Measurements from ENCODE around the gene NFKBIB. TPM values are rescaled to one million over a fixed set of nuclear protein-coding genes. Genes with fewer than 3 reads are reported as not detected.

Gene NFKBIB
- polyA plus RNA-seq, 1 donor from 2014 or later, result 21.4 TPM

- H3K4me2 ChIP-seq (ENCODE audit: low read length), result no peak overlapping the region
- H4K20me1 ChIP-seq (ENCODE audit: insufficient read depth), result no peaks in the 10 kb centered on the region
- no peaks in the 10 kb centered on the region for H3K79me2 ChIP-seq (replicated peaks; ENCODE audit: insufficient read depth, low read length)
- no peaks in the 10 kb centered on the region for H3K27me3 ChIP-seq (ENCODE audit: insufficient read depth, low read depth, low read length)
- no peaks in the 10 kb centered on the region for H3K9me3 ChIP-seq (ENCODE audit: low read length)
- no peaks in the 10 kb centered on the region for H3F3A ChIP-seq (ENCODE audit: insufficient read depth, low read length, poor library complexity, severe bottlenecking)
- no peak overlapping the region for H3K9ac ChIP-seq (ENCODE audit: low read length)
- no peaks in the 10 kb centered on the region for H3K9me2 ChIP-seq (ENCODE audit: insufficient read depth, low read length)
- no peak overlapping the region for H3K27ac ChIP-seq (ENCODE audit: low read length)
- no peak overlapping the region for H2AFZ ChIP-seq (ENCODE audit: low read depth, low read length)
- TF ChIP-seq TAF1 (IDR thresholded peaks at IDR 0.05; ENCODE audit: low read depth) (no peak), RAD21 (conservative IDR thresholded peaks at IDR 0.05) (no peak), EP300 (conservative IDR thresholded peaks at IDR 0.05; ENCODE audit: poor library complexity, severe bottlenecking) (no peak), SMC3 (conservative IDR thresholded peaks at IDR 0.05; ENCODE audit: poor library complexity) (no peak), CTCF (IDR thresholded peaks at IDR 0.05; ENCODE audit: poor library complexity, severe bottlenecking) (no peak), EZH2 (IDR thresholded peaks at IDR 0.05; ENCODE audit: borderline replicate concordance, insufficient read depth, low read length, poor library complexity, severe bottlenecking) (no peak), POLR2AphosphoS5 (IDR thresholded peaks at IDR 0.05) (no peak), MXI1 (conservative IDR thresholded peaks at IDR 0.05; ENCODE audit: poor library complexity, severe bottlenecking) (no peak), REST (IDR thresholded peaks at IDR 0.05; ENCODE audit: borderline replicate concordance) (no peak)
- no peaks in the 10 kb centered on the region for H3K36me3 ChIP-seq (ENCODE audit: insufficient read depth, low read length)
- no peak overlapping the region for H3K4me3 ChIP-seq (ENCODE audit: low read length)
Measured at GRCh38 chr19:38891771-38892170, 8.0 kb upstream of the NFKBIB start.

- Histone ChIP-seq H3K79me2 (replicated peaks; ENCODE audit: insufficient read depth, low read length) (no peaks in the 10 kb centered on the region), H2AFZ (ENCODE audit: low read depth, low read length) (no peak overlapping the region), H3K9me3 (ENCODE audit: low read length) (no peaks in the 10 kb centered on the region), H3K4me2 (ENCODE audit: low read length) (no peak overlapping the region), H3K36me3 (ENCODE audit: insufficient read depth, low read length) (no peaks in the 10 kb centered on the region), H3K27ac (ENCODE audit: low read length) (no peak overlapping the region), H3K9ac (ENCODE audit: low read length) (no peak overlapping the region), H3F3A (ENCODE audit: insufficient read depth, low read length, poor library complexity, severe bottlenecking) (no peaks in the 10 kb centered on the region), H3K4me3 (ENCODE audit: low read length) (no peak overlapping the region), H4K20me1 (ENCODE audit: insufficient read depth) (no peaks in the 10 kb centered on the region), H3K27me3 (ENCODE audit: insufficient read depth, low read depth, low read length) (no peaks in the 10 kb centered on the region), H3K9me2 (ENCODE audit: insufficient read depth, low read length) (no peaks in the 10 kb centered on the region)
- TF ChIP-seq POLR2AphosphoS5 (IDR thresholded peaks at IDR 0.05) (no peak), TAF1 (IDR thresholded peaks at IDR 0.05; ENCODE audit: low read depth) (no peak), SMC3 (conservative IDR thresholded peaks at IDR 0.05; ENCODE audit: poor library complexity) (no peak), EP300 (conservative IDR thresholded peaks at IDR 0.05; ENCODE audit: poor library complexity, severe bottlenecking) (no peak), MXI1 (conservative IDR thresholded peaks at IDR 0.05; ENCODE audit: poor library complexity, severe bottlenecking) (no peak), CTCF (IDR thresholded peaks at IDR 0.05; ENCODE audit: poor library complexity, severe bottlenecking) (no peak), EZH2 (IDR thresholded peaks at IDR 0.05; ENCODE audit: borderline replicate concordance, insufficient read depth, low read length, poor library complexity, severe bottlenecking) (no peak)
Measured at GRCh38 chr19:38892841-38893240, 6.9 kb upstream of the NFKBIB start.
